GM19468 (cell line): ENCODE results near the gene B9D2.
"Not testable (repeated sequence)": the region's sequence is repeated elsewhere in the genome, so short reads cannot be mapped to it uniquely, and the experiment has no call there.

ENCODE experiments used
- ATAC-seq: cut with Tn5 transposase; IDR thresholded peaks from one replicate; pipeline ENCODE4 v1.9.1; 2021; ENCODE audit warnings: mild to moderate bottlenecking, moderate library complexity, moderate number of reproducible peaks; ENCODE audit not compliant: unreplicated experiment; ENCODE audit errors: extremely low read depth

Gene B9D2

DNA sequence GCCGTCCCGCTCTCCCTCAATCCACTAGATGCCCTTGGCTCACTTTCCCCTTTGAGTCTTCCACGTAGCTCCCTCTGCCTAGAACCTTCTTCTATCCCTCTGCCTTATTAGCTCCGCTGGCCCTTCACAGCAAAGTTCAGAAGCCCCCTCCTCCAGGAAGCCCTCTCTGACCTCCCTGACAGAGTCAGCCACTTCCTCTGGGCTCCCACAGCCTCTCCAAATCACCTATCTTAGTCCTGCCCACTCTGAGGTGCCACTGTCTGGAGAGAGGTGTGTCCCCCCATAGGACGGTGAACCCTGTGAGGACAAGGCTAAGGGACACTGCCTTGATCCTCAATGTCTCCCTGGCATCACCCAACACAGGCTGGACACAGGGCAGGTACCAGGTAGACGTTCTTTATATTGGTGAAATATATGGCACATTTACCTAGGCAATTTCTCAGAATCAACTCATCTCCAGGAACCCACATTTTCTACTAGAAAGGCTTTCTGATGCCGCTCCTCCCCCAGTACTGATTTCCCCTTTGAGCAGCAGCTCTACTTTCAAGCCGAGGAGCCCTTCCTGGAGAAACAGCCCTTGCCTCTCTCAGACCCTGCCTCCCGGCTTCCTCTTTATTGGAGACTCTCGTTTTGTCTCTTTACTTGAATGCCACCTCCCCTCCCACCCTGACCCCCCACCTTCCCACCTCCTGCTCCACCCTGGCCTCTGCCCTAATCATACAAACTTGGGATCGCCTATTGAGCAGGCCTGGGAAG, 6.8 kb downstream of the B9D2 start:
- no peak for ATAC-seq

DNA sequence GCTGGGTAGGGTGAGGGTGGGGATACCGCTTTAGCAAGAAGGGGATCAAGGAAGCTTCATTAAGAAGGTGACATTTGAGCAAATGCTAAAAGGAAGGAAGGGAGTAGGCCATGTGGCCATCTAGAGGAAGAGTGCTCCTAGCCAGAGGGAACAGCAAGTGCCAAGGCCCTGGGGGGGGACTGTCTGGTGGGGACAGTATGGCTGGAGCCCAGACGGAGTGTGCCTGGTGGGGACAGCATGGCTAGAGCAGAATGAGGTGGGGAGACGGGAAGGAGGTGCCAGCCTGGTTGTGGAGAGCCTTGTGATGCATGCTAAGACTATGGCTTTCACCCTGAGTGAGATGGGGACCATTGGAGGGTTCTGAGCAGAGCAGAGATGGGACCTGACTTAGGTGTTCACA, 8.1 kb downstream of the B9D2 start:
- no peak for ATAC-seq

DNA sequence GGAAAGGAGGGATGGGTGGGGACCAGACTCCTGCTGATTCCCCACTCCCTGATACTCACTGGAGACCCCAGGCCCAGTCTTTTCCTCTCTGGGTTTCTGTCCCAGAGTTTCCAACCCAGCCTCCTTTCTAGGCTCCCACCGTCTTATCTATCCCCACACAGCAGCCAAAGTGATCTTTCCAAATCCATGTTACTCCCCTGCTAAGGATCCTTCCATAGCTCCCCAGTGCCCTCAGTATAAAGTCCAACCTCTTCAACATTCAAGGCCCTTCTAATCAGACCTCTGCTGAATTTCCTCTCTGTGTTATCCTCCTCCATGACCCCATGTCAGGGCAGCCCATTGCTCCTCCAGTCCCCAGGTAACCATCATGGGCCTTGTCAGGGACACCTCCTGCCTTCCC, 8.9 kb downstream of the B9D2 start:
- ATAC-seq, result no peak

DNA sequence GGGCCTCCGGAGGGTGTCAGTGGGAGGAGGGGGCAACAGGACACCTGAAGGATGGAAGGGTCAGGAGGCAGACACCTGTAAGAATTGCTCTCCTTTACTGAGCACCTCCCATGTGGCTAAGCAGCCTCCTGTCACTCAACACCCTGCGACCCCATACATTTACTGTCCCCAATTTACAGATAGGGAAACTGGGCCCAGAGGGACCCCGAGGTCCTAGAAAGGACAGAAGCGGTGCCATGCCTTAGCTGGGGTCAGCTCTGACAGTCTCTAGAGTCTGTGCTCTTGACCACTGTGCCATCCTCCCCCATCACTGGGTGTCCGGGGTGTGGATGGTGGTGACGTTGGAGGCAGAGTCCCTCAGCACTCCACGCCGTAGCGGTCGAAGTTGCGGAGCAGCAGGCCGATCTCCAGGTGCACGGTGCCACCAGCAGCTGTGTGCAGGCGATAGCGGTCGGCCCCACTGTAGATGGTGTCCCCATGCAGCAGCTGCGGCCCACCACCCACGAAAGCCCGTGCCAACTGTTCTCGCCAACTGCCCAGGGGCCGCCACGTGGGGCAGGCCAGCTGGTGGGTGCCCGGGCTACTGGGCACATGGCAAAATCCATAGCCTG, 9.5 kb downstream of the B9D2 start:
- ATAC-seq, result no peak

DNA sequence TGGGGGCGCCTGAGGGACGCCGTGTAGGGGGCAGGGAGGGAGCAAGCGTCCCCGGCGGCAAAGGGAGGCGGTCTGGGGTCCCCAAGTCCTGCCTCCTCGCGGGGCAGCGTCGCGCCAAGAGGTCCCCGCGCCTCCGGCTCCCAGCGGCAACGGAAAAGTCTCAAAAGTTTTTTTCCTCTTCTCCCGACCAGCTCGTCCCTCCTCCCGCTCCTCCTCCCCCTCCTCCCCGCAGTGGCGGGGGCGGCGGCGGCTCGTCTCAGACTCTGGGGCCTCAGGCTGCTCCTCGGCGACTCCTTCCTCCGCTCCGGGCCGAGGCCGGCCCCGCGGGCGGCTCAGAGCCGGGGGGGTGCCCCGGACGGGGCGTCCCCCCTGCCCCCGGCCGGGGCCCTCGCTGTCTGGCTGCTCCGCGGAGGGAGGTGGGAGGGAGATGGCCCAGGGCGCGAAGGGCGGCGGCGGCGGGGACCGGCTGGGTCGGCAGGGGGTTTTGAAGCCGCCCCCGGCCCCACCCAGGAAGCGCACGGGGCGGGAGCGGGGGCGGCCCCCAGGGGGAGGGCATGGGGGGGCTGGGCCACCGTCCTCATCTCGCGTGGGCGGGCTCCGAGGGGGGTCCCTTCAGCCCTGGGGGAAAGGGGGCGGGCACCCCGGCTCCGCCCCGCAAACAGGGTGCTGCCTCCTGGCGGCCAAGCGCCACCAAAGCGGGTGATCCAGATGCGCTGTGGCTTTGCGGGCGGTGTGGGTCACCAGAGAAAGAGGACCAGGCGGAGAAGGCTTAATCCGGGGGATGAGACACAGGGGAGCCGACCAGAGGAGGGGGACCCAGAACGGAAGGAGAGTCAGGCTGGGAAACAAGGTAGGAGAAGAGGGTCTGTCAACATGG, 10.2 kb downstream of the B9D2 start, which contains the start of gene TGFB1:
Gene TGFB1 (minus strand): TSS at position 457 of the 877 bp plus-strand sequence. CDS start 878 bp downstream, outside the sequence.
- peak; percentile 42 for ATAC-seq

DNA sequence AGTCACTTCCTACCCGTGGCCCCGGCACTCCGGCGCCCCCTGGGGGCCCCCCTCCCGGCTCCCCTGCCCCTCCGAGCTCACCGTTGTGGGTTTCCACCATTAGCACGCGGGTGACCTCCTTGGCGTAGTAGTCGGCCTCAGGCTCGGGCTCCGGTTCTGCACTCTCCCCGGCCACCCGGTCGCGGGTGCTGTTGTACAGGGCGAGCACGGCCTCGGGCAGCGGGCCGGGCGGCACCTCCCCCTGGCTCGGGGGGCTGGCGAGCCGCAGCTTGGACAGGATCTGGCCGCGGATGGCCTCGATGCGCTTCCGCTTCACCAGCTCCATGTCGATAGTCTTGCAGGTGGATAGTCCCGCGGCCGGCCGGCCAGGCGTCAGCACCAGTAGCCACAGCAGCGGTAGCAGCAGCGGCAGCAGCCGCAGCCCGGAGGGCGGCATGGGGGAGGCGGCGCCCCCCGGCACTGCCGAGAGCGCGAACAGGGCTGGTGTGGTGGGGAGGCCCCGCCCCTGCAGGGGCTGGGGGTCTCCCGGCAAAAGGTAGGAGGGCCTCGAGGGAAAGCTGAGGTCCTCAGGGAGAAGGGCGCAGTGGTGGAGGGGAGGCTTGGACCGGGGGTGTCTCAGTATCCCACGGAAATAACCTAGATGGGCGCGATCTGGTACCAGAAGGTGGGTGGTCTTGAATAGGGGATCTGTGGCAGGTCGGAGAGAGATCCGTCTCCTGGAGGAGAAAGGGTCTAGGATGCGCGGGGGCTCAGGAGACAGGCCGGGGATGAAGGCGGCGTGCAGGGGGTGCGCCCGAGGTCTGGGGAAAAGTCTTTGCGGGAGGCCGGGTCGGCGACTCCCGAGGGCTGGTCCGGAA, 11.1 kb downstream of the B9D2 start:
- ATAC-seq, result no peak

DNA sequence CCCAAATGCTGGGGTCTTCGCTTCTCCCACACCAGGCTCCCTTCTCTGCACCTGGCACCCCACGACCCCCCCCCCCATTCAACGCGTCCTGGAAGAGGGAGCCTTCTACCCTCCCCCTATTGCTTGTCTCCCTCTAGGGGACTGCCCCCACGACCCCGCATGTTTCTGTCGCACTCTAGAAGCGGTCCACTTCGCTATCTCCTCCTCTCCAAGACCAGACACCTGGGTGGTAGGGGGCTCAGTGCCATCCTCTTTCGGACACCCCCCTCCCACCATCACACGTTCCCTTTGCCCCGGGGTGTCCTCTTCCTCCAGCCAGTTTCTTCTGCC, 11.7 kb downstream of the B9D2 start:
- no peak for ATAC-seq

DNA sequence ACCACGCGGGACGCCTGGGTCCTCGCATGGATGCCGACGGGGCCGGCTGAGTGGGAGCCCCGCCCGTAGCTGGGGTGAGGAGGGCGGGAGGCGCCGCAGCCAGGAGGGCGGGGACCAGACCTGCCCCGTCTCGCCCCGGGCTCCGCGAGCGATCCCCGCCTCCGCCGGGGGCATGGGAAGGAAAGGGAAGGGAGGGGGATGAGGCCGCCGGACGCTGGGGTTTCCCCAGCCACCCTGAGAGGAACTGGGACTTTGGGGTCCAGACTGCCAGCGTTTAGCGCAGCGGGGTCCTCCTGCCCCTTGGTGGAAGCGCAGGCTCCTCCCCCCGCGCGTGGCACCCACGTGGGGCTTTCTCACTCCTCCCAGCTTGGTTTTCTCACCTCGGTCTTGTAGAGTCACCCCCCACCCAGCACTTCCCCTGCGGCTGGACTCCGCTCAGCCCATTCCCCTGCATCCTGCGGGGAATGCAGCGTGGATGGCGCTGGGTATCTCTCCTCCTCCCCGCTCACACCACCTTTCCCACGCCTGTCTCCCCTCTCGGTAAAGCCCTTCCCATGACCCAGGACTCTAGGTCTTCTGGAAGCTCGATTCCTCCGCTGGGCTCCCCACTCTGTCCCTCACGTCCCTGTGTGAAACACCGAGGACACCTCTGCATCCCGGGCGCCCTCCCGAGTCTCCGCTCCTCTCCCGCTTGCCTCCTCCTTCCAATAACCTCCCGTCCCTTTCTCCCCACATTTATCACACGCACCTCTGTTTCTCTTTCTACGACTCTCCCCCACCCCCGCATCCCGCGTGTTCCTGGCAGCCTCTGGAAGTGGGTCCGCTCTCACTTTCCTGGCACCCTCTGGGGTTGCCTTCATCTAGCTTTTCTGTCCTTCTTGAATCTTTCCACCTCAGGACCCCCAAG, 12.4 kb downstream of the B9D2 start:
- ATAC-seq, result peak; percentile 16

DNA sequence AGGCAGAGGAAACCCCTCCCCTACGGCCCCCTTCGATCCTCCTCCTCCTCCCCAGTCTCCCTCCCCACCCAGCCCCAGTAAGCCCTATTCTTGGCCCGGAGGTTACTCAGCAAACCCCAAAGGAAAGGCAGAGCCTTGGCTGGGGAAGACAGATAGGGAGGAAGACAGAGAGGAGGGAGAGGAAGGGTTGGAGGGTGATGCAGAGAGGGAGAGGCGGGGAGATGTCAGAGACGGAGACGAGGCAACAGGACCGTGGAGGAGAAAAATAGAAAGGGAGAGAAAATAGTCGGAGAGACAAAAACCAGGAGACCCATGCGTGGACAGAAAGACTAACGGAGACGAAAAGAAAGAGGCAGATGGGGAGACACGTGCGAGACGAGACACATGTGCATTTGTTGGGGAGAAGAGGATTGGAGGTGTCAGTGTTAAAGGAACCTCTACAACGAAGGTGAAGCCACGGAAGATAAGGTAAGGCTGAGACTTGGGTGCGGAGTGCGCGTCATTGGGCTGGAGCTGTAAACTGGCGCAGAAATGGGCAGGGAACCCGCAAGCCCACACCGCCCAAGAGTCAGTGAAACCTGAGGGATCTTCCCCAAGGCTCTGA, 13.1 kb downstream of the B9D2 start:
- no peak for ATAC-seq

DNA sequence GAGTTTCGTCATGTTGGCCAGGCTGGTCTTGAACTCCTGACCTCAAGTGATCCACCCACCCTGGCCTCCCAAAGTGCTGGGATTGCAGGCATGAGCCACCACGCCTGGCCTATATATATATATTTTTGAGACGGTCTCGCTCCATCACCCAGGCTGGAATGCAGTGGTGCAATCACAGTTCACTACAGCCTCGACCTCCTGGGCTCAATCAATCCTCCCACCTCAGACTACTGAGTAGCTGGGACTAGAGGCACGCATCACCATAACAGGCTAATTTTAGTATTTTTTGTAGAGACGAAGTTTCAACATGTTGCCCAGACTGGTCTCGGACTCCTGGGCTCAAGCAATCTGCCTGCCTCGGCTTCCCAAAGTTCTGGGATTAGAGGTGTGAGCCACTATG, 17.0 kb downstream of the B9D2 start:
- ATAC-seq, result not testable (repeated sequence)

DNA sequence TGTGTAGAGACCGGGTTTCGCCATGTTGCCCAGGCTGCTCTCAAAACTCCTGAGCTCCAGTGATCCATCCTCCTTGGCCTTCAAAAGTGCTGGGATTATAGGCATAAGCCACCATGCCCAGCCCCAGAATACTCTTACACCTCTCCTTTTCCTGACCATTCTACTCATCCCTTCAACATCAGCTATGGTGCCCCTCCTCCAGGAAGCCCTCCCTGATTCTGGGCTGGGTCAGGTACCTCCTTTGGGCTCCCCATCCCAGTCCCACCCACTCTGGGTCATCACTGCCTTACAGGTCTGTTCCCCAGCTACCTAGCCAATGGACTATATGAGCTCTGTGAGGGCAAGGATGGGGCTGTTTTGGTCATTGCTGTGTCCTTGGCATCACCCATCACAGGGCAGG, 19.8 kb downstream of the B9D2 start:
- ATAC-seq, result no peak

DNA sequence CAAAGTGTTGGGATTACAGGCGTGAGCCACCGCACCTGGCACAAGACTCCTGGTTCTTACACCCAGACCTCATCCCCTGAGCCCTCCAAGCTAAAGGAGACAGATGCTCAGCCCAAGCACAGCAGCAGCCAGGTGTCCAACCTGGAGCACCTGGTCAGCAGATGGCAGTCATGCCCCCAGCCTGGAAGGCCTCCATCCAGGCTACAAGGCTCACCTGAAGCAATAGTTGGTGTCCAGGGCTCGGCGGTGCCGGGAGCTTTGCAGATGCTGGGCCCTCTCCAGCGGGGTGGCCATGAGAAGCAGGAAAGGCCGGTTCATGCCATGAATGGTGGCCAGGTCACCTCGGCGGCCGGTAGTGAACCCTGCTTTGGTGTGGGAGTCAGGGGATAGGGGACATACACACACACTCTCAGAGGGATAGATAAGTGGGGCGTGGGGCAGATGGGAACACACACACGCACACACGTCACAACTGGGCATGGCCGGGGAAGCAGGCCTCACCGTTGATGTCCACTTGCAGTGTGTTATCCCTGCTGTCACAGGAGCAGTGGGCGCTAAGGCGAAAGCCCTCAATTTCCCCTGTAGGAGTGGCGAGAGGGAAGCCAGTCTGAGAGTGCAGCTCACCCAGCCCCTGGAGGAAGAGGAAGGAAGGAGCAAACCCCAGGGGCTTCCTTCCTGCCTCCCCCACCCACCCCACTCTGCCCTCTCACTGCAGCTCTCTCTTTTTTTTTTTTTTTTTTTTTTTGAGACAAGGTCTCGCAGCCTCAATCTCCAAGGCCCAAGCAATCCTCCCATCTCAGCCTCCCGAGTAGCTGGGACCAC, 22.1 kb downstream of the B9D2 start:
- no peak for ATAC-seq

DNA sequence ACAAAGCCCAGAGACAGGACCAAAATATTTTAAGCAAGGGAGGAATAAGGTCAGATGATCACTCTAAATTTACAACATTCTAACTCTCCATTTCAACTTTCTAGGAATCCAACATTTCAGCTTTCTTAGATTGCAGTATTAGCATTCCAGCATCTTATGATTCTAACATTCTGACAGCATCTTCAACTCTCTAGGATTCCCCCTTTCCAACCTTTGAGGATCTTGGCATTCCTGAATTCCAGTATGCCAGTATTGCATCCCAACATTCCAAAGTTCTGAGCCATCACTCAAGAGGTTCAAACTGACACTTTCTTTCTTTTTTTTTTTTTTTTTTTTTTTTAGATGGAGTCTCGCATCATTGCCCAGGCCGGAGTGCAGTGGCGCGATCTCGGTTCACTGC, 24.0 kb downstream of the B9D2 start:
- no peak for ATAC-seq

DNA sequence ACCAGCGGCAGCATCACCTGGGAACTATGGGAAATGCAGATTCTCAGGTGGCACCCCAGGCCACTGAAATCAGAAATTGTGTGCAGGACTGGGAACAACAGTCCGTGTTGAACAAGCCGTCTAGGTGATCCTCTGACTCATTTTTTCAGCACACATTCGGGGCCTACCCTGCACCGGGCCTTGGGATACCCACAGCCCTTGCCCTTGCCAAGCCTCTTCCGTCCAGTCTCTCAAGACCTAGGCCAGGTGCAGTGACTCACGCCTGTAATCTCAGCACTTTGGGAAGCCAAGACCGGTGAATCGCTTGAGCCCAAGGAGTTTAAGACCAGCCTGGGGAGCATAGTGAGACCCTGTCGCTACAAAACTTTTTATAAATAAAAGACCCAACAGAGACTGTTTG, 28.5 kb downstream of the B9D2 start:
- no peak for ATAC-seq

DNA sequence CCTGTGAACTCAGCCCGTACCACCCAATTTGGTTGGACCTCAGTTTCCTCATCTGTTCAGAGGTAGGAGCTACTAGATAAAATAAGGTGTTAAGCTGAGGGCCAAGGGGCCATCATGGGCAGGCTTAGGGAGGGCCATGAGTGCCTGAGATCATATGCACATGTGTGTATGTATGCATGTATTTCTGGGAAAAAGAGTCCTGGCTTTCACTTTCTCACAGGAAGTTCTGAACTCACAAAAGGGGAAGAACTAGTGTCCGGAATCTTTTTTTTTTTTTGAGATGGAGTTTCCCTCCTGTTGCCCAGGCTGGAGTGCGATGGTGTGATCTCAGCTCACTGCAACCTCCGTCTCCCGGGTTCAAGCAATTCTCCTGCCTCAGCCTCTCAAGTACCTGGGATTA, 29.2 kb downstream of the B9D2 start:
- no peak for ATAC-seq

DNA sequence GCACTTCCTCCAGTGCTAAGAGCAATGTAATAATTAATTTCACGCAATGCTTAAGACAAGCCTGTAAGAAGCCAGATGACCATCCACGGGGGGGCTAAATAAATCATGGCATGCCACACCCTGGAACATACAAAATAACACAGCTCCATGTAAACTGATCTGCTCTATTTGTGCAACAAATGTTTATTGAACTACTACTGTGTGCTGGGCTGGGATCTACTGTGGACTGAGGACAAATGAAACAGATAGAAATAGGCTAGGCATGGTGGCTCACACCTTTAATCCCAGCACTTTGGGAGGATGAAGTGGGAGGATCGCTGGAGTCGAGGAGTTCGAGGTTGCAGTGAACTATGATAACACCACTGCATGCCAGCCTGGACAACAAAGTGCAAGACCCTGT, 31.5 kb downstream of the B9D2 start:
- no peak for ATAC-seq

DNA sequence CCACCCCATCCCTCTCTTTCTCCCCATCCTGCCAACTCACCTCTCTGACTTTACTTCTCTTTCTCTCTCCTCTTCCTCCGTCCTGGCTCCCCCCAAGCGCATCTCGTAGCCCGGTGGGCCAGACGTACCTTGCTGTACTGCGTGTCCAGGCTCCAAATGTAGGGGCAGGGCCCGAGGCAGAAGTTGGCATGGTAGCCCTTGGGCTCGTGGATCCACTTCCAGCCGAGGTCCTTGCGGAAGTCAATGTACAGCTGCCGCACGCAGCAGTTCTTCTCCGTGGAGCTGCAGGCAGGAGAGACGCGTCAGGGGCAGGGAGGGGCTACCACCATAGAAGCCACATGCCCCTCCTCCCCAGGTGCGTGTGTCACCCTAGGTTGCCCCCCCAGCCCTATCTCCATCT, 31.9 kb downstream of the B9D2 start:
- ATAC-seq, result no peak
